ENCODE measurements around the gene ZEB2.

Gene ZEB2

DNA sequence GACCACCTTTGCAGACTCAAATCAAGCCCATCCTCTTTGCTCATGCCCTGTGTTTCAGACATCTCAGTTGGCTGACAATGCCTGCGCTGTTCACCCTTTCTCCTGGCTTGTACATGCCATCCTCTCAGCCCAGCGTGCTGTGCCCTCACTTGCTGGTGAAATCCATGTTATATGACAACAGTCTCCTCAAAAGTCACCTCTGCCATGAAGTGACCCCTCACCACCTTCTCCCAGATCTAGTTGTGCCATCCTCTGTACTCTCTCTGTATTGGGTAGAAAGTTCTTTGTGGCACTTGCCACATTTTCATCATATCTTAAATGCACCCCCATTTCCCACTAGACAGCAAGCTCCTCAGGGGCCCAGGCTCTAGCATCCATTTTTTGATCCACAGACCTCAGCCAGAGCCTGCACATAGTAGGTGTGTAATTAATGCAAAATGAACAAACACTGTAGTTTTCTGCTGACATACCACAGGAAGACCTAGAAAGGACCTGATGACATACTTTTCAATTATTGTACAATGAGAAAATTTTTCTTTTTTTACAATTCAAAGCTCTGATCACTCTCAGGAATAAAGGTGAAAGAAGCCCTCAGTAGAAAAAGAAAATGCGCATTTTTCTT lies 22.8 kb downstream of the ZEB2 start:
- no peak for DNase-seq (ENCODE audit: low read depth in 1 of 2, low spot score in 1 of 2)

DNA sequence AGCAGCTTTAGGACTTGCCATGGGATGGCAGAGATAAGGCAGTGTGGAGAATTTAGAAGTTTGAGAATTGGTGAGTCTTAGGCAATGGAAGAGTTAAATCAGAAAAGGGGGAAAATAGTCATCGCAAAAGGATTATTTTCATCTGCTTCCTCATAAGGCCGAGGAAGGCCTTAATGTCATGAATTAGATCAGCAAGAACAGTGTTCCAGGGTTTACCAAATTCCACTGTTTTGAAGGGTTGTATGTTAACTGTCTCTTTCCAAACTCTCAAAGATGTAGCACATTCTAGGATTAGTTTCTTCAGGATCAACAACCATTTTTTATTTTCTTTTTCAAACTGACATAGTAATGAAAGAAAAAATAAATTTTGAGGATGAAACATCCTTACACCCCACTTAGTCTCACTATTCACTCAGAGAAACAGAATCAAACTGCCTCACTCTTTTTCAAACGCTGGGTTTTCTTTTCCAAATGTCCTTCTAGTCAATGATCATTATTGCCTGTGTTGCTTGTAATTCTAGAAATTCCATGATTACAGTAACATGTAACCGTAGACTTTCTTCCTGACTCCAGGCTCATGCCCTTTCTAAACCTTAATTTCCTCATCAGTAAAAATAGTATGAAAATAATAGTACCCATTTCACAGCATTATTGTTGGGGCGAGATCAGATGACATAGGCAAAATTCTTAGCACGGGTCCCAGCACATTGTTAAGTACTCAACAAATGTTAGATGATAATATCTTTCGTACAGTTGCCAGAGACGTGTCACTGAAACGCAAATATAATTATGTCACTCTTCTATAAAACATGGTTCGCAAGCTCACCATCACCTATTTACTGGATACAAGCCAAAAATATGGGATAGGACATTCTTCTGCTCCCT lies 23.6 kb downstream of the ZEB2 start:
- DNase-seq (ENCODE audit: low read depth in 1 of 2, low spot score in 1 of 2) = no peak

DNA sequence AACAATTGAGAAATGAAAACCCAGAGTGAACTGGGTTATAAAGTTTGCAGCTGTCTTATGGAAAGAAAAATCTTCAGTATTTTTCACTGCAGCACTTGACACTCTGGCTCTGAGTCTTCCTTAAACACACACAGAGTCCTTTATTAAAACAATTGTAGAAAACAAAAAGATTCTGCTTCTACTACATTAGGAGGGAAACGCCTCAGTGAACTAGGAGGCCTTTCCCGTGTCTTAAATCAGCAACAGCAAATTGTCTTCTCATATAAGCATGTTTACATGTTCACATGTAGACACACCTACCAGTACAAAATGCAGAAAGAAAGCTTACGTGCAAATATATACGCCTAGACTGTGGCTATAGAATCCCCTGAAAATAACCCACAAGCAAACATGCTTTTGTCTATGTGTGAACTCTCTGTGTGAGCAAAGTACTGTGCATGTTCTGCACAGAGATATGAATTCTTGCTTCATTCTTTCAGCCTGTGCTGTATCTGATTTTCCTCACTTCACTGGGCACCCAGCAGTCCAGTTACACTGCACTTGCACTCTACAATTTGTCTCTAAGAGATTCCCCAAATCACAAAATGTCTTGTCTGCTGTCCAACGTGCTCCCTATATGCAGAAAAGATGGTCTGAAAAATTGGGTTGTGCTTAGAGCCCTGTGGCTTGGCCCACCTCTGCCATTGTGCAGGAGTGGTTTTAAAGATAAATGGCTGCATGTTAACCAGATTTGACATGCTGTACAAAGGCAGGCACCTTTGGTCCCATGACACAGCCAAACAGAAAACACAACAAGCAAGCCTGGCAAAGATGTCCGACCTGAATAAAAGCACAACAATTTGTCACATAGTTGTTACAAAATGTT lies 24.5 kb downstream of the ZEB2 start:
- no peak for DNase-seq (ENCODE audit: low read depth in 1 of 2, low spot score in 1 of 2)

DNA sequence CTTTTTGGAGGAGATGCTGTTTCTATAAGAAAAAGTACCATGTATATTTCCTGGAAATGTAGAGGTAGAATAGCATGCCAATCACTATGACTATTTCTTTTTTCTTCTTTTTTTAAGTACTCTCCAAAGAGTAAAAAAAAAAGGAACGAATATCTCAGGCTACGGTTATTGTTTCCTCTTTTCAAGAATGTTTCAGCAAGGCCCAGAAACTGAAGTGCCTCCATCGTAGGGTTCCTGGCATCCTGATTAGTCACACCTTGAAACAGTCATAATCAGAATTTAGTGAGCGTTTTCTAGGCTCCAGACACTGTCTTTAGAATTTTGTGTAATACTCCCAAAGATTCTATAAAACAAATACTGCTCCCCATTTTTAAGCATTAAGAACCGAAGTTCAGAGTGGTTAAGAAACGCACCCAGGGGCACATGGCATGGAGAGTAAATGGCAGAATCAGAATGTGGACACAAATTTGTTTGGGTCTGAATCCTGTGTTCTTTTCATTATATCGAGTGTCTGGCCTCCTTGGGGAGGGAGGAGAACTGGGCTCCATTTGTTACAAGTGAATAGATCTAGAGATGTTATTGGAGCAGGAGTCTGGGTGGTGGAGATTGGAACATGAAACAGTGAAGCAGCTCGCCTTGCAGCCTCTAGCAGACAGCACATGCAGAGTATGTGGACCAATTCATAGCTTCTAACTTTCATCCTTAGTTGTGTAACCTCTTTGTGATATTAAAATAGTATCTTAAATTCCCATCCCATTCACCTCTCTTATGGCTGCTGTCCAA lies 26.7 kb downstream of the ZEB2 start:
- DNase-seq (ENCODE audit: low read depth in 1 of 2, low spot score in 1 of 2) = no peak

DNA sequence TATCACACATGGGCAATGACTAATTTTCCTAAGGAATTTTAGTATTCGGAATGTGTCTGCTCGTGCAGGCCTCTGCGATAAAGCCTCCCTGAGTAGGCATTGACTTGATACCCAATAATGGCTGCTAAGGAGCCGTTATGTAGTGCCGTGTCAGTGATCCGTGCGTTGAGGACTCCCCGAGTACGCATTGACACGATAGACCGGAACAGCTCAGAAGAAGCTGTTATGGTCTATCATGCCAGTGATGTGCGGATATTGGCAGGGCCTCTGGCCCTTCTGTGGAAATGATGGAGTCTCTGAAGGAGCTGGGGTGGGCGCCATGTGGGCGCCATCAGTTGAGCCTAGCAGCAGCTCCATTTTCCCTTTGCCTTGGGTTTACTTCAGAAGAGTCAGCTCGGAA lies 29.1 kb downstream of the ZEB2 start:
- DNase-seq (ENCODE audit: low read depth in 1 of 2, low spot score in 1 of 2) = no peak

DNA sequence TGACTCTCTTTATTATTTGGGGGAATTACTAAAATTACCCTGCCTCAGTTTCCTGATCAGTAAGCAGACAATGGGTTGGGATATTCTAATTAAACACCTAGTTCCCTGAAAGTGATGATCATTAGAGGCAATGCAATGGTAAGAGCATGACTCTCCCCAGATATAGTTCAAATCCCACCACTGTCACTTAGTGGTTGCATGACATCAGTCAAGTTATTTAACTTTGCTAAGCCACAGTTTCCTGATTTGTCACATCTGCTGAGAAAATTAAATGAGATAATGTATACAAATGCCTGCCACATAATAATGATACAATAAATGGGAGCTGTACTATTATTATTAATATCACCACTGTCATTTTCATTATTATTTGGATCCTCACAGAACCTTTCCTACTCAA lies 29.9 kb downstream of the ZEB2 start:
- DNase-seq (ENCODE audit: low read depth in 1 of 2, low spot score in 1 of 2) = no peak

DNA sequence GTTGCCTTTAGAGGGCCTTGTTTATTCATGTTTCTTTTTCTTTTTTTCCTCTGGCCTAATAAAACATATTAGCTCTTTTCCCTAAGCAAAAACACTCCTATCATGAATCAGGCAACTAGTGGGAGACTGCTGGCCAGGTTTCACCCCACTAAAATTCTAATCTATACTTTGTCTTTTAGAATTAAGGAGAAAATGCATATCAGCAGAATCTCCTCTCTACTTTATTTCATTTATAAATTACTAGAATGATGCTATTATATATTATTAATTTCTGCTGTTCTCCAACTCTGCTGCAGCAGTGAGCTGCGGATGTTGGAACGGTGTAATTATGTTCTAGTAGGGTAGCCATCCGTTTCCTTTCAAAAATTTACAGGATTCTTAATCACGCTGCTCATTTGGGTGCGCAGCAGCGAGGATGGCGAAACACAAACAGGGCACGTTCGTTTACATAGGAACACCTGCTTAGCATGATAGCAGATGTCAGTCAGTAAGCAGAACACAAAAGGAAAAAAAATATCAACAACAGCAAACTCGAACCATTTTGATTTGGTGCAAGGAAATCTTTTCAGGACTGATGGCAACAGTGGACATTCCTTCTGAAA lies 30.5 kb downstream of the ZEB2 start:
- DNase-seq (ENCODE audit: low read depth in 1 of 2, low spot score in 1 of 2) = no peak

DNA sequence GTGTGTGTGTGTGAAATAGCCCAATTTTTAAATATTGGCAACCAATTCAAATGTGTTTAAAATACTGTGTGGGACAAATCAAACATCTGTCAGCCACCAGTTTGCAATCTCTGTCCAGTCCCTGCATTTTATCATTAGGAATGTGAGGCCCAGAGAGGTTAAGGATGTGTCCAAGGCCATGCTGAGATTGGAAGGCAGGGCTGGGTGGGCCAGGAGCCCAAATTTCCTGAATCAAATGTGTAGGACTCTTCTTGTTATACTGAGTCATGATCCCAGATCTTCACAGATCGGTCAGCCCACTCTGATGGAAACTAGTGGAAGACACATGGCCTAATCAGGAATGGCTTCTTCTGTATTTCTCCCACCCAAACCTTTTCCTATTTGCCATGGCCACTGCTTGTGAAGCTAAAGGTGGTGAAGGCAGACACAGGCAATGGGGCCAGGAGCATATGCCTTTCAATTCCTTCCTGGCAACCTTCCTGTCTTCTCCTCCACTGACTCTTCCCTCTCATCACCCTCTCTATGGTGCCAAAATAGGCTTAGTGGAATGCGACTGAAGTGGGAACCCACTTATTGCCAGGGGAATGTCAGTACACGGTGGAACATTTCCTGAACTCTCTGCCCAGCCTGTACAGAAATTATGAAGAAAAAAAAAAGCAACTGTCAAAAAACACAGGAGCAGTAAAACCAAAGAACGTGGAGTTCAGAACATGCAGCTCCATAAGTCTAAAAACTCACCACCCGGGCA lies 35.5 kb downstream of the ZEB2 start:
- no peak for DNase-seq (ENCODE audit: low read depth in 1 of 2, low spot score in 1 of 2)

DNA sequence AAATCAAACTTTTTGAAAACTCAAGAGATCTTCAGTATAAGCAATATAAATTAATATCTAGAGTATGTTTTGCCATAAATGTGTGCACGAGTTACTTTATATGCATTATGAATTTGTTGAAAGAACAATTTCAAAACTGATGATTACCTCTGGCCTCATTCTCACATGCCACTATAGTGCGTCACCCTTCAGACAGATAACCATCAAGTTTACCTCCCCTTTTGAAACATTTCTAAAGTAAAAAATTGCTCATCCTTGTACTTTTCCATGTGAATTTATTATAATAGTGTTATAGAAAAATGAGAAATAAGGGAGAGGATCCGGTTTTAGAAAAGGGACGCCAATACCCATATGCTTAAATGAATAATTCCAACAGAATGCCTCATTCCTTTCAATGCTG lies 38.3 kb downstream of the ZEB2 start:
- no peak for DNase-seq (ENCODE audit: low read depth in 1 of 2, low spot score in 1 of 2)

DNA sequence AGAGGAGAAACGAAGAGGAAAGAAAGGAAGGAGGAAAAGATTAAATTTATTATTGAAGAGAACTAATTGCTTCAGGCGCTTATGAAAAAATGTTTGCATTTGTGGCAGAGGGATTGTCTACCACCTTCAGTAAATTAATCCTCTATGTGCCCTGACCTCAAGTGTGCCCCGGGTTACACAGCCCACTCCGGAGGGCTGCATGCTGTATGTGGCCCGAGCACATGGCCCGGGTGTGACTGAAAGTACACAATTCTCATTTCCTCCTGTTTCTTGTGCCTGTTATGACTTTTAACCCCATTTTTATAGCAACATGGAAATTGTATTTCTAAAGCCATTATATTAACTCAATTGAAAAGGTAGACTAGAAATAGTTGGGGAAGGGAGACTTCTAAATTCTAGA lies 38.8 kb downstream of the ZEB2 start:
- no peak for DNase-seq (ENCODE audit: low read depth in 1 of 2, low spot score in 1 of 2)

DNA sequence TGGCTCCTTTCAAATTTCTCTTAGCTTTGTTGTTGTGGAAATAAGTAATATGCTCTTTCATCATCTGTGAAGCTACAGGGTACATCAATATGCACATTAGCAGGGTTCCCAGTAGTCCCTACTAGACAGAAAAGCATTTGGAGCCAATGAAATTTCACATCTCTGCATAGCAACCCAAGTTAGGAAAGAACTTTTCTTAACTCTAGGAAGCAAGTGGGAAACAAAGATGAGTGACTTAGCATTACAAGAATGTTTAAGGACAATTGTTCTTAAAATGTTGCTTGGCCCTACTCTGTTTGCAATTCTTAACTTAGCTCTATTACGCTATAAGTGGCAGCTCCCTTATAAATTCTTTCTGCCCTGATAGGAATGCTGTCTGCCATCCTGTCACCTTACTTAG lies 39.6 kb downstream of the ZEB2 start:
- DNase-seq (ENCODE audit: low read depth in 1 of 2, low spot score in 1 of 2) = no peak

DNA sequence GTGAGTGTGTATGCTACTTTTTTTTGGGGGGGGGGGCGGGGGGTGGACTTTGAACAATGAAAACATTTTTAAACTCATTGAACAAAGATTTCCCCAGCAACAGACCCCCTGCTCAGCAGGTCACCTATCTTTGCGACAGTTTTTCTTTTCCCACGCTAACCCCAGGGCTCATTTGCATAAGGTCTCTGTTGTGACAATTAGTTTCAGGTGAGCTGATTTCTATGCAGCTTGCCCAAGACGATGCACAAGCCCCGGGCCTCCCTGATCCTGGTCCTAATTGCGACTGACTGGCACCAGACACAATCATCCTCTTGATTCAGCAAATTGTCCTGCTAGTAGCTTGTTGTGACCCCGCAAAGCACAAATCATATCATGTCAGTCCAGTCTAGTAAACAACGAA lies 40.3 kb downstream of the ZEB2 start:
- no peak for DNase-seq (ENCODE audit: low read depth in 1 of 2, low spot score in 1 of 2)

DNA sequence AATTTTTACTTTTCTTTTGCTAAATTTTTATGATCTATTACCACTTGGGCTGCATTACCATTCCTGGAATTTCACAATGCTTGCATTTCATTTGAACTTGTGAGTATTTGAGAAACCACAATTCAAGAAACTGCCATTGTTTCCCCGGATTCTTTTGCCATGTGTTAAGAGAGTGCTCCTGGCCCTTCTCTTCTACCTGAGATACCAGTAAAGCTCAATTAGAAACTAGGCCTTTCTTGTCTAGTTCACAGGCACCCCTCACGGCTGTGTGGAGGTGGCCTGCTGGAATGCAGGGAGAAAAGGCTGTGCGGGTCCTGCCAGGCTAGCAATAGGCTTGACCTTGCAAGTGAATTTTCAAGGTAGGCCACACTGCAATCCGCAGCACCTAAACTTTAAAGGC lies 40.8 kb downstream of the ZEB2 start:
- DNase-seq (ENCODE audit: low read depth in 1 of 2, low spot score in 1 of 2) = no peak

DNA sequence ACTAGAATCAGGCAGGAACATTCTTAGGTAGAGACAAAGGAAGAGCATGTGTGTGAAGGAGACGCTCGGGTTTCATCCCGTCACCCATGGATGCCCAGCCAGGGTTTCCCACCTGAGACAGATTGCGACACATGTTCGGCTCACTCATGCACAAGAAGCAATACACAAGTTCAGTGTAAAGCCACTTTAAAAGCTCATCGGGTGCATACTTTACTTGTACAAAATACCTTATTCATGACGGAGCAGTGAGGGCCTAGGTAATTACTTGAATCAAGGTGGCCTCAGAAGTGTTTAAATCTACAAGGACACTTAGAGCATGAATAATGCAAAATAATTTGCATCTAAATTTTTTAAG lies 42.0 kb downstream of the ZEB2 start:
- DNase-seq (ENCODE audit: low read depth in 1 of 2, low spot score in 1 of 2) = no peak

DNA sequence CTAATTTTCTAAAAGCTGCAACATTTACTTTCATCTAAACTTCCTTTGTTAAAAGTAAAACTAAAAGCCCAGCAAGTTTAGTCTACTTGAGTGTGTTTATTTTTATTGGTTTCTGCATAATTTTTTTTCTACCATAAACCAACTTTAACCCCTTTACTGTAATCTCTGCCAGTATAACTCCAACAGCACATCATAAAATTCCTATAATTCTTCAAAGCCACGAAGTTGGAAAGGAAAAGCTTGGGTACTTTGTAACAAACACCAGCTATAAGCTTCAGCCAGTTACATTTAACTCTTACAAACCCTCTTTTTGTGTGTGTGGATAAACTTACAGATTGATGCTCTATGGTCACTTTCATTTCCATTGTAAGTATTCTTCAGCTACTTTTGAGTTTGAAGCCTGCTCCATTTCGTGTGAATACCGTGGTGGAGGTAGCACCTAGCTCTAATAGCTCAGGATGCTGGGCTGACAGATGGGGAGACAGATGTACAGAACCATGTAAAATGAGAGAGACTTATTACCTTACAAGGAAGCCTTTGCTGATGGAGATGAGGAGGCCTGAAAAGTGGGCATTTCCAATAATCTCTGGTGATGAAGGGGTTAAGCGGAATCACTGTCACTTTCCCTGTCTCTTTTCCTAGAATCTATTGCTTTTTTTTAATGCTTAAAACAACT lies 42.5 kb downstream of the ZEB2 start:
- no peak for DNase-seq (ENCODE audit: low read depth in 1 of 2, low spot score in 1 of 2)

DNA sequence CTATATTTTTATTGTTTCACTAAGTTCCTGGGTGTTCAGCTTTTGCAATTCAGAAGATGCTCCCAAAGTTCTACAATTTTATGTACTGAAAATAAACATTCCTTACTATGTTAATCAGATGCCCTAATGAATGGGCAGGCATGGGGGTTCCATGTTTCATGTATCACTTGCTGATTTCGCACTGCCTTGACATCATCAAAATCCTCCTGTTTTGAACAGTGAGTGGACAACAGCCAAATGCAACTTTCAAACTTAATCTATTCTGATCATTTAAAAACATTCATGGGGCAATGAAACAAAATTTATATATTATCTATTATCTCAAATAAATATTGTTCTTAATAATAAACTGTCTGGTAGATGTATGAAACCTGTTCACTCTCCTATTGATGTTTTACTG lies 43.2 kb downstream of the ZEB2 start:
- DNase-seq (ENCODE audit: low read depth in 1 of 2, low spot score in 1 of 2) = no peak

DNA sequence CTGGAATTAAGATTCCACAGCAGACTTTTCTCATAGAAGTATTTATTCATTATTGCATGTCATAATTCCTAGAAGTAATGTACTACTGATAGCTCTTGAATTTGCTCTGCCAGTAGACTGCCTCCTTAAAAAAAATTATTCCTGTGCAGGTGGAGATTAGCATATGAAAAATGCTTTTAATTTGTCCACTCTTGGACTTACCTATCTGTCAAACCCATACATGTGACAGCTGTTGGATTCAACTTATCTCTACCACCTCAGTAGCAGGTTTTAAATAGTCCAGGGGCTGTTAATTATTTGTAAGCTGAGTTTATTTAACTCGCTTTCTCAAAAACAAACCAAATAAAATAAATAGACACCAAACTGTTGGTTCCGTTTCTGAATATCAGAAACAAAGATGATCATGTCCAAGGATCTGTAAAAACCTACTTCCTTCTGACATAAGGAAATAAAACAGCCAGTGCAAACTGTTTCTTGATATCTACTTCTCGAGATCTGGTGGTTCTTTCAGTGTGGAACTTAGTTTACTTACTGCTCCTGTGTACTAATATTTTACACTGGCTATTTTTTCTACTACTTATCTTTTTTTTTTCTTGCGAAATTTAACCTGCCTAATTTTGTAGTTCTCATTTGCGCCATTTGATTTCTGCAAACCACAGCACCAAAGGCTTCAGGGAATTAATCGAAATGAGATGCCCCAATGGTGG lies 44.2 kb downstream of the ZEB2 start:
- no peak for DNase-seq (ENCODE audit: low read depth in 1 of 2, low spot score in 1 of 2)

DNA sequence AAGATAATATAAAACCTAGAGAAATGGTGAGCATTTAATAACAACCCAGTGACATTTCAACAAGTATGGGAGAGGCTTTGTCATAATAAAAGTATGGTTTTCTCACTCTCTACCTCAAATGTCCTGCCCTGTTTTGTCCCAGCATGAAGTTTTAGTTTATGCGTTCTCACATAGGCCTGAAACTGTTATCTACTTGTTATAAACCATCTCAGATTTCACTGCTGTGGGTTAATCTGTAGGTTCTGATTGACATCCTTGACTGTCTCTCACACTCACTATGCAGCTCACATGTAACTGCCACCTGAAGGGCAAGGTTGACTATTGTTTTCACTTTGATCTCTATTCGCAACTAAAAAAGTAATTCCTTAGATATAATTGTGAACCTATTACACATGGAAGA lies 44.9 kb downstream of the ZEB2 start:
- DNase-seq (ENCODE audit: low read depth in 1 of 2, low spot score in 1 of 2) = no peak

DNA sequence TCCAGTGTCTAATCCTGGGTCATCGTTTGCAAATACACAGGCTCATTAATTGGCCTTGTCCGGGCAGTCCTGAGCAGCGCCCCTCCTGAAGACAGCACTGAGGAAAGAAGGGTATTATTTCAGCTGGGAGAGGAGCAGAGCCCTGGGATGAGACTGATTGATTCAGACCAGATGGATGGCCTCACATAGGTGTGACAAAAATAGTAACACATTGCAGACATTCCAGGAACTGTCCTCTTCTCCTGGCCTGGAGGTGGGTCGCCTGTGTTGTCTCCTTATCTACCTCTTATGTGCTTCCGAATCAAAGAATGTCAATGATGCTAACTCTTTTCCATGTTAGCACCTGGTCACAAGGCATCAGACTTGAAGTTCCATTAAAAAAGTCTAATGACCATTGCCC lies 45.9 kb downstream of the ZEB2 start:
- no peak for DNase-seq (ENCODE audit: low read depth in 1 of 2, low spot score in 1 of 2)

Measured in stimulated activated CD4-positive, alpha-beta T cell treated with anti-CD3 and anti-CD28 coated beads, Interleukin-15, amount 100 ng/mL, for 1 hour (primary cell).